Measurements from ENCODE around the gene NKX1-1.

The NKX1-1 gene

DNA sequence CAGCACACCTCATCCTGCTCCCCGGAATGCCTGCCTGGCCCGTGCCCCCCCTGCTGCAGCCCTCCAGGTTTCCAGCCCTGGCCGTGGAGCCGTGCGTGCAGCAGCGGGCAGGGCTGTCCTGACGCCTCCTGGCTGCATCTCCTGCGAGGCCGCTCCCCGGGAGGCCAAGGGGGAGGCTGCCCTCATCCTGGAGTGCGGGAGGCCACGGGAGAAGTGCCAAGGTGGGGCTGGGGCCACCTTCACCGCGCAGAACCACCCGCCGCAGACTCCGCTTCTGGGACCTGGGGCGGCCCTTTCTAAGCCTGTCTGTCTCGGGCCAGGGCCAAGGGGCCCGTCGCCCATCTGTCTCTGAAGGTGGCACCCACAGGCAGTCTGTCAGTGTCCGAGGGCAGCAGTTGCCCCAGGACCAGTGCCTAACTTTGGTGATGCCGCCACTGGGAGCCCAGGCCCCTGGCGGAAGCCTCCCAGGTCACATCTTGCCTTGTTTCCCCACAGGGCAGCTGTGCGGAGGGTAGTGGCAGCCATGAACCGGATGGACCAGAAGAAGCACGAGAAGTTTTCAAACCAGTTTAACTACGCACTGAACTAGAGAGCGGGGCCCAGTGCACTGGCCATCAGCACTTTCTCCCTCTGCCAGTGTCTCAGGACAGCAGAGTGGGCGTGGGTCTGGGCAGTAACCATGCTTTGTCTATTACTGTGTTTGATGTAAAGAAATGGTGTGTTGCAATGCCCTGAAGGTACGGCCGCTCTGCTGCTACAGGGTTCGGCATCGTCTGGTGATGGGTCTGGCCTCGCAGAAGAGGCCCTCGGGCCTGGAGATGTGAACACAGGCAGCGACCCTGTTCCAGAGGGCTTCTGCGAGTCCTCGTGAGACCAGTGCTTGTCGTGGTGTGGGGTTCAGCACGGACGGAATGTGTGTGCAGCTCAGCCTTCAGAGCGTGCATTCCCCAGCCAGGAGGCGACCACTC lies 20.6 kb downstream of the NKX1-1 start:
- no peak for TF ChIP-seq TAF1 (IDR thresholded peaks at IDR 0.05; ENCODE audit: low read depth, low read length)
- TF ChIP-seq POLR2AphosphoS5 (IDR thresholded peaks at IDR 0.05; ENCODE audit: low read depth, low read length): no peak
- TF ChIP-seq SPI1 (IDR thresholded peaks at IDR 0.05; ENCODE audit: low read depth, low read length): no peak
- TF ChIP-seq POU2F2 (IDR thresholded peaks at IDR 0.05; ENCODE audit: low read depth, low read length): no peak
- TF ChIP-seq PAX5 (IDR thresholded peaks at IDR 0.05; ENCODE audit: insufficient read depth, low read length, severe bottlenecking): no peak
- no peak for TF ChIP-seq POLR2A (IDR thresholded peaks at IDR 0.05; ENCODE audit: low read depth, low read length)
- FAIRE-seq (no peak), DNase-seq (ENCODE audit: insufficient read length, low spot score) (no peak)

DNA sequence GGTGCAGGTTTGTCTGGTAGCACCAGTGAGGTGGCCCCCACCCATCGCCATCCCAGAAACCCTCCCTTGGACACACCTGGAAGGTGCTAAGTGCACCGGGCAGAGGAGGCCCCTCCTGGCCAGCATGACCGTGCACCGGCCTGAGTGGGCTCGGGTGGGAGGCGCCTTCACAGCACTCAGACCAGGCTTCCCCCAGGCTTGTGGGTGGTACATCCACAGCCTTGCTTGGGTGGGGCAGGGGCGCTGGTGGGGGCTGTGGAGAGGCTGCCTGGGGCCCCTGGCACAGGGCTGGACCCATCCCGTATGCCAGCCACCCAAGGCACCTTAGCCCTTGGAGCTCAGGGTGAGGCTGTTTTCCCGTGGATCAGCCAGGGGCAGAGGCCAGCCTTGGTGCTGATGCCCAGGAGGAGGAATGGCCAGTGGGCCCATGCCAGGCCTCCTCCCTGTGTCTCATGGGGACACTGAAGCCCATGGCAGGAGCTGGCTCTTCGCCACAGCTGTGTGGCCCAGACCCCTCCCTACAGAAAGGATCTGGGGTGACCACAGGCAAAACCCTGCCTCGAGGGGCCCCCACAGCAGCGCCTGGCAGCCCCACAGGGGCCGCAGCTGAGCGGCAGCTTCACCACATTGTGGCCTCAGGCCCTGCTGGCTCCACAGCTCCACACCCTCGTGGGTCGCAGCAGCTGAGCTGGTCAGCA lies 21.4 kb downstream of the NKX1-1 start:
- DNase-seq (ENCODE audit: insufficient read length, low spot score) (no peak), FAIRE-seq (no peak)
- no peak for TF ChIP-seq TAF1 (IDR thresholded peaks at IDR 0.05; ENCODE audit: low read depth, low read length)
- TF ChIP-seq POU2F2 (IDR thresholded peaks at IDR 0.05; ENCODE audit: low read depth, low read length): no peak
- no peak for TF ChIP-seq POLR2A (IDR thresholded peaks at IDR 0.05; ENCODE audit: low read depth, low read length)
- no peak for TF ChIP-seq PAX5 (IDR thresholded peaks at IDR 0.05; ENCODE audit: insufficient read depth, low read length, severe bottlenecking)
- no peak for TF ChIP-seq SPI1 (IDR thresholded peaks at IDR 0.05; ENCODE audit: low read depth, low read length)
- no peak for TF ChIP-seq POLR2AphosphoS5 (IDR thresholded peaks at IDR 0.05; ENCODE audit: low read depth, low read length)

DNA sequence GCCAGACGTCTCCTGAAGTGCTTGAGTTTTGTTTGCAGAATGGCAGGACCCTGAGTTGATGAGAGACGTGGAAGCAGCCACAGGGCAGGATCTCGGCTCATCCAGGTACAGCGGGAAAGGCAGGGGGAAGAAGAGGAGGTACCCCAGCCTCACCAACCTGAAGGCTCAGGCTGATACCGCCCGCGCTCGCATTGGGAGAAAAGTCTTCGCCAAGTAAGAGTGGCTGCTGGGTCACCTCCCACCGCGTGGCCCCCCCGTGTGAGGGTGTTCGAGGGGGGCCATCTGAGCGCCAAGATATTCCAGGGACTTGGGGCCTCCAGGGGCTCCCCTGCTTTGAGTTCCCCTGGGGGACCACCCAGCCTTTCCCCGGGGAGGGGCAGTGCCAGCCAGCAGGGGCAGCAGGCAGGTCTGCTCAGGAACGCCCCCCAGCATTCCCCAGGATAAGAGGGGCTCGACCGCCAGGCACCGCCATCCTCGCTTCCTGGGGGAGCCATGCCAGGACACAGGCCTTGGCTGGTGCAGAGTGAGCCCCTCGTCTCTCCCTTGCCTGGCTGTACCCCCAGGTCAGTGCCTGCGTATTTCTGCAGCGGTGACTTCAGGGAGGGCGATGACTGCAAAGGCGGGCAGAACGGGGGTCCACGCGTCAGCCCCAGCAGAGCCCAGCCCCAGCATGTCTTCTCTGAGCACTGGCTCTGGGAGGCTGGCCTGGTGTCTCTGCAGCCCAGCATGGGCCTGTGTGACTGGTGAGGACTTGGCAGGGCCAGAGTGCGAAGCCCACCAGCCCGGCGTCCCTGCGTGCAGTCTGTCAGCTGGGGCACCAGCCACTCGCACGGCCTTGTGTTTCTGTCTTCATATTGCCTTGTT lies 22.3 kb downstream of the NKX1-1 start:
- TF ChIP-seq POLR2A (IDR thresholded peaks at IDR 0.05; ENCODE audit: low read depth, low read length) (no peak), TAF1 (IDR thresholded peaks at IDR 0.05; ENCODE audit: low read depth, low read length) (no peak), POU2F2 (IDR thresholded peaks at IDR 0.05; ENCODE audit: low read depth, low read length) (no peak), PAX5 (IDR thresholded peaks at IDR 0.05; ENCODE audit: insufficient read depth, low read length, severe bottlenecking) (no peak), POLR2AphosphoS5 (IDR thresholded peaks at IDR 0.05; ENCODE audit: low read depth, low read length) (no peak), SPI1 (IDR thresholded peaks at IDR 0.05; ENCODE audit: low read depth, low read length) (no peak)
- DNase-seq (ENCODE audit: insufficient read length, low spot score) (no peak), FAIRE-seq (no peak)

DNA sequence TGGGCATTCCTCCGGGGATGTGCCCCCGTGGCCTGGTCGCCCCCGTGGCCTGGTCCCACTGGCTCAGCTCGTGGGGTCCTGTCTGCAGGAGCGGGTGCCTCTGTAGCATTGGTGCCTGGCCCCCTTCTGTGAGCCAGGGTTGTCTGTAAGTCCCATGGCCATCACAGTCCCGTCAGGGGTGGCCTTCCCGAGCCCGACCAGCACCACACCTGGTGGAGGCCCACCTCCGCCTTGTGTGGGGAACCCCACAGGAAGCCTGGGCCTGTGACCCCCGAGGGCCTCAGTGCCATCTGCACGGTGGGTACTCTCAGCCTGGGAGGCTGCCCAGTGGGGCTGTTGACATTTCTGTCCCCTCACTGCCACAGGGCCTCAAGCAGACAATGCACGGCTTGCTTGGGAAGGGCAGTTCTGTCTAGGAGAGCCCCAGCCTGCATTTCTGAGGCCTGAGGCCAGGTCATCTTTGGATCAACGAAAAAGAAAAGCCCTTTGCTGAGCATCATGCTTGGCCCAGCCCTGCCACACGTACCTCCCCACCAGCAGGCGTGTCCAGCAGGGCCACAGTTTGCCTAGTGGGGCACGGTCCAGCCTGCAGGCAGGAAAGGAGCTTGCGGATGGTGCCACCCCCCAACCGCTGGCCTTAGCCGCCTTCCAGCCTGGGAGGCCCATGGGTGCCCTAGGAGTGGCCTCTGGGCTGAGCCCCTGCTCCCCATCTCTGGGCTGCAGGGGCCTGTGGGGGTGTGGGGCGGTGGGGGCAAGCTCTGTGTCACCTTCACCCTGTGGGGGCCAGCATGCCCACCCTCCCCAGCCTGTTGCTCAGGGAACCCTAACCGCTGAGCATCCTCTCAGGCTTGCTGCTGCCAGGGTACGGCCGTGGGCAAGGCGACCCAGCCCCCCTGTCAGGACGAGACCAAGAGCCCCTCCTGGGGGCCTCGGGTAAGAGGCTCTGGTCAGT lies 23.2 kb downstream of the NKX1-1 start:
- FAIRE-seq (no peak), DNase-seq (ENCODE audit: insufficient read length, low spot score) (no peak)
- no peak for TF ChIP-seq POLR2AphosphoS5 (IDR thresholded peaks at IDR 0.05; ENCODE audit: low read depth, low read length)
- TF ChIP-seq POLR2A (IDR thresholded peaks at IDR 0.05; ENCODE audit: low read depth, low read length): no peak

DNA sequence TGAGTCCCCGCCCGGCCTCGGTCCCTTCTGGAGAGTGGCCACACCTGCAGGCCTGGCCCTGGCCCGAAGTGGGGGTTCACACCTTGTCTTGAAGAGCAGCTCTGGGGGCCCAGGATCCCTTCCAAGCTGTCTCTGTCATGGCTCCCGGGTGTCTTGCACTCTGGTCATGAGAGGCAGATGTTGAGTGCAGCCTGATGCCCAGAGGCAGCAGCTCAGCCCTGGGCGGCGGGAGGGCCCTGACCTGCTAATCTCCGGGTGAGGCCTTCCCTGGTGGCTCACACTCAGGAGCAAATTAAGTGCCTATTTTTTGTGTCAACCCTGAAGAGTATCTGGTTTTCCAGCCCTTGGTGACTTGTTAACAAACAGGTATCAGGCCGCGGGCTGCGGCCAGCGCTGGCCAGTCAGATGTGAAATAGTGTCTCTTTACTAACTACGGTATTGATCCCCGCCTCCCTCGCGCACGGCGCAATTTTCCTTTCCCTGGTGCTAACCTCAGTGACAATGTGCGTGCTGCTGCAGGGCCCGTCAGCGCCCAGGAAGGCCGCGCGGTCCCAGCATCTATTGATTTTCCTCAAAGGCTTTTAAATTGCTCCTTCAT lies 24.2 kb downstream of the NKX1-1 start:
- no peak for TF ChIP-seq POLR2A (IDR thresholded peaks at IDR 0.05; ENCODE audit: low read depth, low read length)
- no peak for TF ChIP-seq TAF1 (IDR thresholded peaks at IDR 0.05; ENCODE audit: low read depth, low read length)
- TF ChIP-seq SPI1 (IDR thresholded peaks at IDR 0.05; ENCODE audit: low read depth, low read length): no peak
- no peak for TF ChIP-seq POLR2AphosphoS5 (IDR thresholded peaks at IDR 0.05; ENCODE audit: low read depth, low read length)
- TF ChIP-seq PAX5 (IDR thresholded peaks at IDR 0.05; ENCODE audit: insufficient read depth, low read length, severe bottlenecking): no peak
- TF ChIP-seq POU2F2 (IDR thresholded peaks at IDR 0.05; ENCODE audit: low read depth, low read length): no peak
- FAIRE-seq: no peak
- DNase-seq (ENCODE audit: insufficient read length, low spot score): no peak

DNA sequence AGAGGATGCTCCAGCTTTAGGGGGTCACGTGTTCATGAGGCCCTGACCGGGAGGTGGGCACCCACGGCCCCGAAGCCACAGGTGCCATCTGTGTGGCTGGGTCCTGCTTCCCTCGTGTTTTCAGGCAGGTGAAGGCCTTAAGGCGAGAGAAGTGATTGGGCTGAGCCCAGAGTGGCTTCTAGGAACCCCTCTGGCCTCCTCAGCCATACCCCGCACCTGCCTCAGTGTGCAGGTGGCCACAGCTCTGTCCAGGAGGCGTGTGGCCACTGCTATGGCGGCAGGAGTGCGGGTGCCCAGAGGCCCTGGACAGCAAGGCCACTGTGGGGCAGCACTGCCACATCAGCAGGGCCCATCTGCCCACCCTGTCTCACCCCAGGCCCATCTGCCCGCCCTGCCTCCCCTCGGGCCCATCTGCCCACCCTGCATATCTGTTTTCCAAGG lies 25.0 kb downstream of the NKX1-1 start:
- DNase-seq (ENCODE audit: insufficient read length, low spot score) (no peak), FAIRE-seq (no peak)
- TF ChIP-seq PAX5 (IDR thresholded peaks at IDR 0.05; ENCODE audit: insufficient read depth, low read length, severe bottlenecking) (no peak), SPI1 (IDR thresholded peaks at IDR 0.05; ENCODE audit: low read depth, low read length) (no peak), POLR2AphosphoS5 (IDR thresholded peaks at IDR 0.05; ENCODE audit: low read depth, low read length) (no peak), TAF1 (IDR thresholded peaks at IDR 0.05; ENCODE audit: low read depth, low read length) (no peak), POLR2A (IDR thresholded peaks at IDR 0.05; ENCODE audit: low read depth, low read length) (no peak), POU2F2 (IDR thresholded peaks at IDR 0.05; ENCODE audit: low read depth, low read length) (no peak)

DNA sequence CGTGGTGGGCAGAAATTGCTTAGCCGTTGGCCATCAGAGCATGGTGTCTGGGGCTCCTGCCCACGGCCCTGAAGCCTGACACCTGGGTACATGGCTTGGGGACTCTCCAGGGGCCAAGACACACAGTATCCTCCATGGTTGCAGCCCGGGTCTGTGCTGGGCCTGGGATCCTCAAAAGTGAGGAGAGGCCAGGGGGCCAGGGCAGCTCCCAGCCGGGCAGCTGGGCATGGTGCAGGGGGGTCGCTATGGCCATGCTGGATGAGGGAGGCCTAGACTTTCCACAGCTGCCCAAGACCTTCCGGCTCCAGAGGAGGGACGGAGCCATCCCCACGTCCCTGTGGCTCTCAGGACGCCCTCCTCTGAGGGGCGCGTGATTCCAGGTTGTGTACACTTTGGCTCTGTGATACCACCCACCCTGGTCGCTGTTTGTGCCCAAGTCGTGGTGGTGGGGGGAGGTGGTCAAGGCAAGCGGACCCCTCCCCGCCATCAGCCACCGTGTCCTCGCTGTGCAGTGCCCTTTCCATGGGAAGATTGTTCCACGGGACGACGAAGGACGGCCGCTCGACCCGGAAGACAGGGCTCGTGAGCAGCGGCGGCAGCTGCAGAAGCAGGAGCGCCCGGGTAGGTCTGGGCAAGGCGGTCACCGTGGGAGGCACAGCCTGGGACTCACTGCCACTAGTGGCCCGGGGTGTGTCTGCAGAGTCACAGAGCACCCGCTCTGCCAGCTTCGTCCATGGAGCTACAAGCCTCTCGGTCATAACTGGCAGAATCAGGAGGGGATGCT lies 25.7 kb downstream of the NKX1-1 start:
- no peak for TF ChIP-seq PAX5 (IDR thresholded peaks at IDR 0.05; ENCODE audit: insufficient read depth, low read length, severe bottlenecking)
- TF ChIP-seq SPI1 (IDR thresholded peaks at IDR 0.05; ENCODE audit: low read depth, low read length): no peak
- TF ChIP-seq POU2F2 (IDR thresholded peaks at IDR 0.05; ENCODE audit: low read depth, low read length): no peak
- TF ChIP-seq TAF1 (IDR thresholded peaks at IDR 0.05; ENCODE audit: low read depth, low read length): no peak
- no peak for TF ChIP-seq POLR2A (IDR thresholded peaks at IDR 0.05; ENCODE audit: low read depth, low read length)
- no peak for TF ChIP-seq POLR2AphosphoS5 (IDR thresholded peaks at IDR 0.05; ENCODE audit: low read depth, low read length)
- DNase-seq (ENCODE audit: insufficient read length, low spot score) (no peak), FAIRE-seq (no peak)

All from GM12891 (cell line).